Measurements from ENCODE around the gene MYLK. TPM values are rescaled to one million over a fixed set of nuclear protein-coding genes. Genes with fewer than 3 reads are reported as not detected.

The MYLK gene
- total and polyA plus RNA-seq, 9 of the 15 experiments (the other 6 are each of a cell fraction or from before 2014, with no cell fraction given): 0.11 to 0.53 (median 0.18) TPM; not detected in 2

- no peak for TF ChIP-seq TRIM25 (IDR thresholded peaks at IDR 0.05; ENCODE audit: borderline replicate concordance)
- no peak for TF ChIP-seq PRMT5 (CRISPR knock-in tag; IDR thresholded peaks at IDR 0.05)
- peak; percentile 65 for TF ChIP-seq KDM5B (IDR thresholded peaks at IDR 0.05; ENCODE audit: insufficient replicate concordance, low read depth, low read length)
- peak; percentile 79 for TF ChIP-seq ATF7 (IDR thresholded peaks at IDR 0.05)
- TF ChIP-seq ZNF766 (CRISPR knock-in tag; conservative IDR thresholded peaks at IDR 0.05): peak; percentile 90
- peak; percentile 45; the same call in 1 of the 2 replicates for TF ChIP-seq CEBPG (CRISPR knock-in tag; IDR thresholded peaks at IDR 0.05)
- TF ChIP-seq CEBPG (tag; conservative IDR thresholded peaks at IDR 0.05 in 1 of 2, IDR thresholded peaks at IDR 0.05 in 1 of 2): no peak; a peak in 1 of 4 replicates
- no peak for TF ChIP-seq FOXA3 (CRISPR knock-in tag; conservative IDR thresholded peaks at IDR 0.05 in 1 of 2, IDR thresholded peaks at IDR 0.05 in 1 of 2)
- TF ChIP-seq NFIX (CRISPR knock-in tag; IDR thresholded peaks at IDR 0.05; ENCODE audit: low read depth): no peak
- no peak for TF ChIP-seq FOXO4 (CRISPR knock-in tag; IDR thresholded peaks at IDR 0.05)
- peak; percentile 50 to 66 for TF ChIP-seq MNT (conservative IDR thresholded peaks at IDR 0.05)
- 0 out of 2 replicates have a peak, but pooled peaks have one; percentile 76 for TF ChIP-seq ZBTB9 (CRISPR knock-in tag; IDR thresholded peaks at IDR 0.05)
- TF ChIP-seq NKRF (IDR thresholded peaks at IDR 0.05; ENCODE audit: borderline replicate concordance): peak; percentile 54; the same call in 1 of the 2 replicates
- TF ChIP-seq MEIS2 (IDR thresholded peaks at IDR 0.05; ENCODE audit: partially characterized antibody): peak; percentile 60
- peak; percentile 42; the same call in 1 of the 2 replicates for TF ChIP-seq TRIM28 (IDR thresholded peaks at IDR 0.05)
- TF ChIP-seq XRCC3 (IDR thresholded peaks at IDR 0.05): no peak
- TF ChIP-seq ZNF133 (CRISPR knock-in tag; IDR thresholded peaks at IDR 0.05): no peak
- TF ChIP-seq ETS2 (tag; IDR thresholded peaks at IDR 0.05; ENCODE audit: borderline replicate concordance, poor library complexity, severe bottlenecking): no peak
These were observed 298.9 kb downstream of the MYLK start, which contains the start of gene HACD2 (continued) for GRCh38 chr3:123584988-123585937.

Data from K562 (cell line).